Breast epithelium (tissue), 3 donors: ENCODE results near the gene FTSJ1.
A peak's percentile ranks its signal among the peaks of the same experiment; 100 is the strongest.

ENCODE experiments used
- CTCF ChIP-seq, 3 donors: fragments of 450-650 bp; IDR thresholded peaks; one replicate each; pipeline ENCODE4 v1.5.1; 2016 to 2017; ENCODE audit warnings: antibody characterized with exemption in 3 of 3, mild to moderate bottlenecking in 3 of 3, moderate library complexity in 3 of 3
- POLR2A ChIP-seq: fragments of 450-650 bp; IDR thresholded peaks from one replicate; pipeline ENCODE4 v1.6.1; 2016; ENCODE audit warnings: antibody characterized with exemption, mild to moderate bottlenecking, moderate library complexity

- TF ChIP-seq POLR2A: peak; percentile 22
- TF ChIP-seq CTCF (IDR thresholded peaks at IDR 0.05): no peak
These were observed 45.6 kb downstream of the FTSJ1 start, which contains the start of gene EBP for GRCh38 chrX:48521353-48522243.
